Hepatocyte (in vitro differentiated cells): ENCODE measurements around the gene STX18.

Experiments
- EZH2 ChIP-seq: fragments of 200-600 bp; sonication (generic); IDR thresholded peaks from 2 replicates; pipeline ENCODE4 v1.6.1; 2016; ENCODE audit warnings: antibody characterized with exemption, mild to moderate bottlenecking, borderline replicate concordance
- TF ChIP-seq, protein P1 (sequence below): fragments of 200-600 bp; sonication (generic); IDR thresholded peaks from 2 replicates; pipeline ENCODE4 v1.5.1; 2016; ENCODE audit warnings: antibody characterized with exemption, mild to moderate bottlenecking; ENCODE audit not compliant: poor library complexity

DNA sequence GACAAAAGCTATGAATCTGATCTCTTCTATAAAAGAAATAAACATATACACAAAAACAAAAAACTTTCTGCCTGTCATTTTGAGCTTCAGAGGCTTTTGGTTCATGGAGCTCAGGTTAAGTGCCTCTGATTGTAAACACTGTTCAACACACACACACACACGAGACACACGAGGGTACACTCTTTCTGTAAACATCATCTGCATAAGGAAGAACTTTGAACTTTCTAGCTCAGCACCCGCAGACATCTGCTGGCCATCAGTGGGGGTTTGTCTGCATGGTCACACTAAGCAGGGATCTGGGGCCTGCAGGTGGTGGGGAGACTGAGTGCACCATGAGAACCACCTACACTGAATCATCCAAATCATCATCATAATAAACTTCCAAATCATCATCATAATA is 54.9 kb downstream of the STX18 start:
- TF ChIP-seq, protein P1, sequence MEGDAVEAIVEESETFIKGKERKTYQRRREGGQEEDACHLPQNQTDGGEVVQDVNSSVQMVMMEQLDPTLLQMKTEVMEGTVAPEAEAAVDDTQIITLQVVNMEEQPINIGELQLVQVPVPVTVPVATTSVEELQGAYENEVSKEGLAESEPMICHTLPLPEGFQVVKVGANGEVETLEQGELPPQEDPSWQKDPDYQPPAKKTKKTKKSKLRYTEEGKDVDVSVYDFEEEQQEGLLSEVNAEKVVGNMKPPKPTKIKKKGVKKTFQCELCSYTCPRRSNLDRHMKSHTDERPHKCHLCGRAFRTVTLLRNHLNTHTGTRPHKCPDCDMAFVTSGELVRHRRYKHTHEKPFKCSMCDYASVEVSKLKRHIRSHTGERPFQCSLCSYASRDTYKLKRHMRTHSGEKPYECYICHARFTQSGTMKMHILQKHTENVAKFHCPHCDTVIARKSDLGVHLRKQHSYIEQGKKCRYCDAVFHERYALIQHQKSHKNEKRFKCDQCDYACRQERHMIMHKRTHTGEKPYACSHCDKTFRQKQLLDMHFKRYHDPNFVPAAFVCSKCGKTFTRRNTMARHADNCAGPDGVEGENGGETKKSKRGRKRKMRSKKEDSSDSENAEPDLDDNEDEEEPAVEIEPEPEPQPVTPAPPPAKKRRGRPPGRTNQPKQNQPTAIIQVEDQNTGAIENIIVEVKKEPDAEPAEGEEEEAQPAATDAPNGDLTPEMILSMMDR: no peak
- no peak for TF ChIP-seq EZH2
